OCI-LY3 (cell line): Measurements from ENCODE around the gene LAMC3.

Experiments used
- H2AFZ ChIP-seq: fragments of 200-600, 300-600 bp; shearing (Covaris generic); 2 replicates; pipeline ENCODE4 v1.6.0; 2014; ENCODE audit warnings: antibody characterized with exemption, low read depth, low read length
- H3K27ac ChIP-seq: fragments of 200-600, 300-600 bp; sonication (generic); 2 replicates; pipeline ENCODE4 v1.5.1; 2014; ENCODE audit warnings: mild to moderate bottlenecking, low read length, moderate library complexity, mixed read lengths
- H3K27me3 ChIP-seq: fragments of 200-600, 300-600 bp; sonication (generic); 2 replicates; pipeline ENCODE4 v1.6.1; 2014; ENCODE audit warnings: low read depth, low read length, mixed read lengths
- H3K36me3 ChIP-seq: fragments of 200-600, 300-600 bp; sonication (generic); replicated peaks from 2 replicates; pipeline ENCODE3; 2014; ENCODE audit warnings: low read depth, low read length, mixed read lengths
- H3K4me1 ChIP-seq: fragments of 300-600, 200-600 bp; sonication (generic); 2 replicates; pipeline ENCODE4 v1.6.1; 2014; ENCODE audit warnings: low read length, mixed read lengths
- H3K4me2 ChIP-seq: fragments of 200-600, 300-600 bp; sonication (generic); 2 replicates; pipeline ENCODE4 v1.6.1; 2014; ENCODE audit warnings: low read length, mixed read lengths
- H3K4me3 ChIP-seq: fragments of 300-600, 200-600 bp; sonication (generic); 2 replicates; pipeline ENCODE4 v1.5.1; 2014; ENCODE audit warnings: antibody characterized with exemption, mild to moderate bottlenecking, low read length, moderate library complexity
- H3K79me2 ChIP-seq: fragments of 300-600, 200-600 bp; shearing (Covaris generic); 2 replicates; pipeline ENCODE4 v1.6.1; 2014; ENCODE audit warnings: mild to moderate bottlenecking, low read length, mixed read lengths
- H3K9ac ChIP-seq: fragments of 300-600, 200-600 bp; shearing (Covaris generic); 2 replicates; pipeline ENCODE4 v1.6.0; 2014; ENCODE audit warnings: mild to moderate bottlenecking, low read length, moderate library complexity
- H3K9me3 ChIP-seq: fragments of 200-600, 300-600 bp; shearing (Covaris generic); 2 replicates; pipeline ENCODE4 v1.6.1; 2014; ENCODE audit warnings: low read length, mixed read lengths; ENCODE audit not compliant: insufficient read depth
- H4K20me1 ChIP-seq: fragments of 200-600, 300-600 bp; sonication (generic); 2 replicates; pipeline ENCODE4 v1.6.1; 2016; ENCODE audit warnings: low read length, mixed read lengths; ENCODE audit not compliant: insufficient read depth
- CTCF ChIP-seq: fragments of 200-600, 300-600 bp; sonication (generic); IDR thresholded peaks from 2 replicates; pipeline ENCODE4 v1.5.1; 2014; ENCODE audit warnings: antibody characterized with exemption, low read length, low read depth
- EZH2phosphoT487 ChIP-seq: fragments of 200-600 bp; shearing (Covaris generic); IDR thresholded peaks from 2 replicates; pipeline ENCODE4 v1.6.1; 2018; ENCODE audit warnings: antibody characterized with exemption, mixed run types, low read depth

Gene LAMC3

GRCh38 chr9:131069699-131070098, 60.7 kb downstream of the LAMC3 start:
- Histone ChIP-seq H3K79me2 (no peaks in the 10 kb centered on the region), H3K9ac (no peak overlapping the region), H2AFZ (no peak overlapping the region), H3K36me3 (no peaks in the 10 kb centered on the region), H3K4me1 (no peaks in the 10 kb centered on the region), H3K4me2 (no peak overlapping the region), H4K20me1 (no peaks in the 10 kb centered on the region), H3K4me3 (no peak overlapping the region), H3K9me3 (no peaks in the 10 kb centered on the region), H3K27me3 (no peaks in the 10 kb centered on the region), H3K27ac (no peak overlapping the region)
- no peak for TF ChIP-seq CTCF

DNA sequence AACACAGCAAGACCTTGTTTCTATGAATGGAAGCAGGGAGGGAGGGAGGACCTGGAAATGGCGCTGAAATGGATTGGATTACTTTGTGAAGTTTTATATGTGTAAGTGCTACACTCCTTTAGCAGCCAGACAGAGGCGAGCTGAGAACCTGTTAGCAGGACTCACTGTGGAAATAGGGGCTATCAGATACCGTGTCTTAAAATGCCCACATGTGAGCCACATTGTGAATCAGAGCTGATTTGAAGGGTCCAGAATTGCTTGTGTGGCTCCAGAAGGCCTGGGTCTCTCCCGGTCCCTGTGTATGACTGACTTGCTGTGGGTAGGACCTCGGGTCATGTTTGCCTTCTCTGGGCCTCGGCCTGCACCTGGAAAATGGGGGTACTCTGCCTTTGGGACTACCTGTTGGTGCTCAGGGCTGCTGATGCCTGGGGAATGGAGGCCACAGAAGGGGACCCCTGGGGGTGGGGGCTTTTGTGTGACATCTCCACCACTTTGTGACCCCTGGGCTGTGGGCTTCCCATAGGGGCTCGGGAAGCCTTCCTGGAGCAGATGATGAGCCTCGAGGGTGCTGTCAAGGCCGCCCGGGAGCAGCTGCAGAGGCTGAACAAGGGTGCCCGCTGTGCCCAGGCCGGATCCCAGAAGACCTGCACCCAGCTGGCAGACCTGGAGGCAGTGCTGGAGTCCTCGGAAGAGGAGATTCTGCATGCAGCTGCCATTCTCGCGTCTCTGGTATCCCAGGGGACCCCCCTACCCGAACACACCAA, 63.3 kb downstream of the LAMC3 start:
- H3K79me2 ChIP-seq, result no peaks in the 10 kb centered on the region
- TF ChIP-seq EZH2phosphoT487, result no peak
- no peak for TF ChIP-seq CTCF
- H3K27me3 ChIP-seq, result no peaks in the 10 kb centered on the region
- H3K9ac ChIP-seq, result no peak overlapping the region
- H4K20me1 ChIP-seq, result no peaks in the 10 kb centered on the region
- no peaks in the 10 kb centered on the region for H3K4me1 ChIP-seq
- no peak overlapping the region for H2AFZ ChIP-seq
- no peak overlapping the region for H3K4me3 ChIP-seq
- H3K4me2 ChIP-seq, result no peak overlapping the region
- no peaks in the 10 kb centered on the region for H3K9me3 ChIP-seq
- no peak overlapping the region for H3K27ac ChIP-seq
- H3K36me3 ChIP-seq, result no peaks in the 10 kb centered on the region

- Histone ChIP-seq H2AFZ (no peak overlapping the region), H3K4me2 (no peak overlapping the region), H3K4me1 (no peaks in the 10 kb centered on the region), H3K9me3 (no peaks in the 10 kb centered on the region), H3K36me3 (no peaks in the 10 kb centered on the region), H3K9ac (no peak overlapping the region), H3K79me2 (no peaks in the 10 kb centered on the region), H3K27me3 (no peaks in the 10 kb centered on the region), H3K4me3 (no peak overlapping the region), H3K27ac (no peak overlapping the region), H4K20me1 (no peaks in the 10 kb centered on the region)
- no peak for TF ChIP-seq EZH2phosphoT487
- no peak for TF ChIP-seq CTCF
Observed at GRCh38 chr9:131072871-131073237, 63.9 kb downstream of the LAMC3 start.

GRCh38 chr9:131076347-131077195, 67.6 kb downstream of the LAMC3 start:
- H3K27me3 ChIP-seq, result no peaks in the 10 kb centered on the region
- no peak overlapping the region for H3K9ac ChIP-seq
- no peaks in the 10 kb centered on the region for H4K20me1 ChIP-seq
- no peak overlapping the region for H2AFZ ChIP-seq
- H3K4me1 ChIP-seq, result no peaks in the 10 kb centered on the region
- no peaks in the 10 kb centered on the region for H3K36me3 ChIP-seq
- no peaks in the 10 kb centered on the region for H3K79me2 ChIP-seq
- H3K4me3 ChIP-seq, result no peak overlapping the region
- no peak for TF ChIP-seq CTCF
- TF ChIP-seq EZH2phosphoT487, result no peak
- H3K4me2 ChIP-seq, result no peak overlapping the region
- H3K27ac ChIP-seq, result no peak overlapping the region
- no peaks in the 10 kb centered on the region for H3K9me3 ChIP-seq
